Activated CD8-positive, alpha-beta memory T cell treated with anti-CD3 and anti-CD28 coated beads for 36 hours (primary cell): Measurements from ENCODE around the gene SPP1. TPM values are rescaled to one million over a fixed set of nuclear protein-coding genes. Genes with fewer than 3 reads are reported as not detected.
"Not testable (repeated sequence)": the region's sequence is repeated elsewhere in the genome, so short reads cannot be mapped to it uniquely, and the experiment has no call there.

Source experiments
- CTCF ChIA-PET: fragments of 350-600 bp; sonication (Branson Sonifier 250); formaldehyde crosslinking; loops from one replicate; lab custom pipeline; 2021; ENCODE audit warnings: antibody characterized with exemption; lab: Charles Lee
- POLR2A ChIA-PET: fragments of 350-600 bp; sonication (Branson Sonifier 250); formaldehyde crosslinking; loops from one replicate; lab custom pipeline; 2021; ENCODE audit warnings: antibody characterized with exemption; lab: Charles Lee
- total RNA-seq, 2 experiments: library from RNA; stranded (reverse); gene quantifications; one replicate each; pipeline ENCODE4 v1.2.3, GENCODE V29; 2021

SPP1 gene
- not detected for total RNA-seq

DNA sequence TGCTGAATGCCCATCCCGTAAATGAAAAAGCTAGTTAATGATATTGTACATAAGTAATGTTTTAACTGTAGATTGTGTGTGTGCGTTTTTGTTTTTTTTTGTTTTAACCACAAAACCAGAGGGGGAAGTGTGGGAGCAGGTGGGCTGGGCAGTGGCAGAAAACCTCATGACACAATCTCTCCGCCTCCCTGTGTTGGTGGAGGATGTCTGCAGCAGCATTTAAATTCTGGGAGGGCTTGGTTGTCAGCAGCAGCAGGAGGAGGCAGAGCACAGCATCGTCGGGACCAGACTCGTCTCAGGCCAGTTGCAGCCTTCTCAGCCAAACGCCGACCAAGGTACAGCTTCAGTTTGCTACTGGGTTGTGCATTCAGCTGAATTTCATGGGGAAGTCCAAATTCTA is at the start of gene SPP1:
SPP1 (plus strand) TSS at position 249 of the 400 bp plus-strand sequence. CDS start 1,182 bp downstream, outside the sequence.
- ChIA-PET CTCF (interaction anchor here (1.3 kb wide), 1 partner anchor 292 kb away, joined by 3 read pairs; no protein-coding TSS in a partner anchor), POLR2A (no interaction called here)

- ChIA-PET CTCF (no interaction called here), POLR2A (no interaction called here)
These were observed 48.9 kb upstream of the SPP1 start for GRCh38 chr4:87926554-87927098.

GRCh38 chr4:87930629-87931028 is 44.9 kb upstream of the SPP1 start:
- ChIA-PET POLR2A (no interaction called here), CTCF (no interaction called here)

- ChIA-PET POLR2A (no interaction called here), CTCF (no interaction called here)
These were observed 43.6 kb upstream of the SPP1 start for GRCh38 chr4:87931932-87932331.

DNA sequence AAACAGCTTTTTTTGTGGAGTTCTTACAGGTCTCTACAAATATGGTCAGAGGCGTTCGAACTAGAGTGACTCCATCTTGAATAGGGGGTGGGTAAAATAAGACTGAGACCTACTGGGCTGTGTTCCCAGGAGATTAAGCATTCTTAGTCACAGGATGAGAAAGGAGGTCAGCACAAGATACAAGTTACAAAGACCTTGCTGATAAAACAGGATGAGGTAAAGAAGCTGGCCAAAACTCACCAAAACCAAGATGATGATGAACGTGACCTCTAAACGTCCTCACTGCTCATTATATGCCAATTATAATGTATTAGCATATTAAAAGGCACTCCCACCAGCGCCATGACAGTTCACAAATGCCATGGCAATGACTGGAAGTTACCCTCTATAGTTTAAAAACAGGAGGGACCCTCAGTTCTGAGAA is 42.8 kb upstream of the SPP1 start:
- ChIA-PET CTCF (no interaction called here), POLR2A (no interaction called here)

- ChIA-PET POLR2A (no interaction called here), CTCF (no interaction called here)
These were observed 42.2 kb upstream of the SPP1 start for GRCh38 chr4:87933337-87933736.

DNA sequence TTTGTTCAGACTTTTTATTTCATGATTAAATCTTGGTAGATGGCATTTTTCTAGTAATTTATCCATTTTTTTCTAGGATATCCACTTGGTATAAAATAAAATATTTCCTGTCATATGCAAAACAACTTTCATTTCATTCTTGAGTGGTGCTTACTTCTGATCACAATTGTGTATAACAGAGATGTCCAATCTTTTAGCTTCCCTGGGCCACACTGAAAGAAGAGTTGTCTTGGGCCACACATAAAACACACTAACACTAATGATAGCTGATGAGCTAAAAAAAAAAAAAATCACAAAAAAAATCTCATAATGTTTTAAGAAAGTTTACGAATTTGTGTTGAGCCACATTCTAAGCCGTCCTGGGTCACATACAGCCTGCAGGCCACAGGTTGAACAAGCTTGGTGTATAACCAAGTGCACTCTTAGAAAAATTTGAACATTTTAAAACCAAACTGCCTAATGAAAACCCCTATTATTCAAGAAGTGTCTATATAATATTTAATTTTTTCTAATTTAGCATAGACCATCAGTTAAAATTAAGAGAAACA is 41.3 kb upstream of the SPP1 start:
- ChIA-PET POLR2A (no interaction called here), CTCF (no interaction called here)

DNA sequence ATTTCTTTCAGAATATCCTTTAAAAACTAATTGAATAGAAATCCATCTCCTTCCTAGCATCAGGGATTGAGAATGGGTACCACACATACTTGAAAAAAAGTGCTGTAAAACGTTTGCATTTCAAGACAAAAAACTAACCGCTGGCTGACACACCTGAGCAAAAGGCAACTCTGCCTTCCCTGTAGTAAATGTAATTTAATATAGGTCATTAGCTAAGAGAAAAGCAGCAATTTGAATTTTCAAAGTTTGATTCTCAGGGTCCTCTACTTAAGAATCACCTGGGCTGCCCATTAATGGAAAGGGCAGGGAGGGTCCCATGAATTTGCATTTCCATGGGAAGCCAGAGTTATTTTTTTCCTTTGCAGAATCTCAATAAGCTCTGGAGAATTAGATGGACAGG is 40.5 kb upstream of the SPP1 start:
- CTCF ChIA-PET, result no interaction called here

DNA sequence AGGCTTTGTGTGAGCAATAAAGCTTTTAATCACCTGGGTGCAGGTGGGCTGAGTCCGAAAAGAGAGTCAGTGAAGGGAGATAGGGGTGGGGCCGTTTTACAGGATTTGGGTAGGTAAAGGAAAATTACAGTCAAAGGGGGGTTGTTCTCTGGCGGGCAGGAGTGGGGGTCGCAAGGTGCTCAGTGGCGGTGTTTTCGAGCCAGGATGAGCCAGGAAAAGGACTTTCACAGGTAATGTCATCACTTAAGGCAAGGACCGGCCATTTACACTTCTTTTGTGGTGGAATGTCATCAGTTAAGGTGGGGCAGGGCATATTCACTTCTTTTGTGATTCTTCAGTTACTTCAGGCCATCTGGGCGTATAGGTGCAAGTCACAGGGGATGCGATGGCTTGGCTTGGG is 39.6 kb upstream of the SPP1 start:
- POLR2A ChIA-PET, result not testable (repeated sequence)

More for the DNA sequence above, 40.5 kb upstream of the SPP1 start:
- POLR2A ChIA-PET, result no interaction called here

DNA sequence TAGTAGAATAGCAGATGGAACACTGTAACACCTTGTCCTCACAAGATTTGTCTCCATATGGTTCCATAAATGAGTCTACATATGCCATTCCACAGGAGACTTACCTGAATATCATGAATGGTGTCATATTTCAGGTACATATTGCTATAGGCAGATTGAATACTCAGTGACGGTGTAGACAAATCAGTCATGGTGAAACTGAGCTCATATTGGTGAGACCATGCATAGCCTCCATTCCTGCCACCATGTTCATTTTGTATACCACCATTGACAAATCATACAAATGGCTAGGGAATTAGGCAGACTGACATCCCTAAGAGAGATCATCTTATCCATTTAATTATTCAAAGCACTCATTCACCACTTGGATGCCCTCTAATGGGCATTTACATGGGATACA is 38.0 kb upstream of the SPP1 start:
- POLR2A ChIA-PET, result no interaction called here
- CTCF ChIA-PET, result interaction anchor here (0.5 kb wide), 1 partner anchor 14 kb away, joined by 3 read pairs; no protein-coding TSS in a partner anchor

More for the DNA sequence above, 39.6 kb upstream of the SPP1 start:
- CTCF ChIA-PET, result not testable (repeated sequence)

DNA sequence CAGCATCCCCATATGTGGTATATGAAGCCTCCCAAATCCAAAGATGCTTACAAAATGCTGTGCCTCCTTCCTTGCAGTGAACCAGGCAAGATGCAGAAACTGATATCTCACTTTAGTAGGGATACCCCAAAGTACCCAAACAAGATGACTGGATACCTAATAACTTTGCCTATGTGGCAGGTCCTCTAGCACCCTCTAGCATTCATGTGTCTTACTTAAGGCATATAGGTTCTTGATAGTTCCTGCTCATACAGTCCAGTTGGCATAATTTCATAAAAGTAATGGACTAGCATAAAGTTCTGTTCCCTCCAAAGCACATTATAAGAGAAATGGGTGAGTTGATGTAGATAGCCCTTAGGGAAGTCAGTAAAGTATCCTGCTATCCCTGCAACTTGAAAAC is 36.8 kb upstream of the SPP1 start:
- POLR2A ChIA-PET, result no interaction called here
- CTCF ChIA-PET, result no interaction called here

DNA sequence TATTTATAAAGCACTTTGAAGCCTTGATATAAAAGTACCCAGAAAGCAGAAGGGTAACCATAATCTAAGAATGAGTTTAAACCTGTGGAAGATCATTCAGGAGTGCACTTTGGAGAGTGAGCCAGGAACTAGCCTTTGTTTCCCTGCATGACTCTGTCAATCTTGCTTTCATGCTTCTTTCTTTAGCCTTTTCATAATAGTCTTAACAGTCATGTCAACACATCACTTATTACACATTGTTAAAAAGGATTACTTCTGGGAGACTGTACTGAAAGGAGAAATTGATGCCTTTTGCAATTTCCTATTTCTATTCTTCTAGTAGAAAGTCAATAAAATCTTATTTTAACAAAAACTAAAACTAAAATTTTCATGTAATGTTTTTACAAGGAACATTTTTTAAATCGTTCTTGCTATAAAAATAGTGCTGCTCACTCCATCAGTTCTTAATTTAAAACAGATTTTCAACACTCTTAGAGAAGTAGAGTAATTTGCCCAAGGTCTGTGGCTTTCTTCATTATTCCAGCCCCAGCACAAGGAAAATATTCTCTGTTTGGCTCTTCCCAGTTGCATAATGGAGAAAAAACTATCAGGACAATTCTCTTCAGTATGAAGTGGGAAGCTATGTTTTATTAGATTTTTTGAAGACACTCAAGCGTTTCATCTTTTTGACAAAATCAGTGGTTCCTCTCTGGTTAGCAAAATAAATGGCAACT is 35.4 kb upstream of the SPP1 start:
- ChIA-PET CTCF (interaction anchor here (0.7 kb wide), 1 partner anchor 120 kb away, joined by 5 read pairs; no protein-coding TSS in a partner anchor), POLR2A (no interaction called here)

DNA sequence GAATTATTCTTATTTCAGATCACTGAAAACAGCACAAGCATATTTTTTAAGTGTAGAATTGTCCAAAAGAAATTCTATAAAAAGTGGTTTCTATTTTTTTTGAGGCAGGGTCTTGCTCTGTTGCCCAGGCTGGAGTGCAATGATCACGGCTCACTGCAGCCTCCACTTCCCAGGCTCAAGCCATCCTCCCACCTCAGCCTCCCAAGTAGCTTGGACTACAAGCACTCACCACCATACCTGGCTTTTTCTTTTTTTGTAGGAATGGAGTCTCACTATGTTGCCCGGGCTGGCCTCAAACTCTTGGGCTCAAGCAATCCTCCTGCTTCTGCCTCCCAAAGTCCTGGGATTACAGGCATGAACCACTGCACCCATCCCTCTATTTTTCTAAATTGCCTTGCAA is 34.7 kb upstream of the SPP1 start:
- CTCF ChIA-PET, result interaction anchor here (0.7 kb wide), 1 partner anchor 119 kb away, joined by 5 read pairs; no protein-coding TSS in a partner anchor
- POLR2A ChIA-PET, result not testable (repeated sequence)

DNA sequence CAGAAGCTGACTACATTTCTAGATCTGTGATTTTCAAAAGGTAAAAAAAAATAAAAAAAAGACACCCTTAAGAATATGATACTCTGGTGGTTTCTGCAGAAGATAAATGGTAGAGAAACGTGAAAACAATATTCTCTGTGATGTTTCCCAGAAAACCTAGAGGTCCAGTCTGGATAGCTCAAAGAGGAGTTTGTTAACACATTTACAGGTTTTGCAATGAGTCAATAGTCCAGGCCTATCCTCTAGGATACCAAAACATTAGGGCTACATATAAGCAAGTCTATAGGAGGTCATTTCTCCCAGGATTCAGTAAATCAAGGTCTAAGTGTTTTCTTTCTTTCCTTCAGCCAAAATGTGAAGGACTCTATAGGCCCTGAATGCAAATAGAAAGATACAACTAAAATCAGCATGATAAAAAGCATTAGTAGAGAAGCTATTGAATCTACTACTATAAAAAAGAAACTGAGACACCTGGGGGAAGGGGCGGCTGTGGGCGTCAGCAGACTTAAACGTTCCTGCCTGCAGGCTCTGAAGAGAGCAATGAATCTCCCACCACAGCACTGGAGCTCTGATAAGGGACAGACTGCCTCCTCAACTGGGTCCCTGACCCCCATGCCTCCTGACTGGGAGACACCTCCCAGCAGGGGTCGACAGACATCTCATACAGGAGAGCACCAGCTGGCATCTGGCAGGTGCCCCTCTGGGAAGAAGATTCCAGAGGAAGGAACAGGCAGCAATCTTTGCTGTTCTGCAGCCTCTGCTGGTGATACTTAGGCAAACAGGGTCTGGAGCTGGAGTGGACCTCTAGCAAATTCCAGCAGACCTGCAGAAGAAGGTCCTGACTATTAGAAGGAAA is 33.7 kb upstream of the SPP1 start:
- ChIA-PET POLR2A (no interaction called here), CTCF (no interaction called here)

DNA sequence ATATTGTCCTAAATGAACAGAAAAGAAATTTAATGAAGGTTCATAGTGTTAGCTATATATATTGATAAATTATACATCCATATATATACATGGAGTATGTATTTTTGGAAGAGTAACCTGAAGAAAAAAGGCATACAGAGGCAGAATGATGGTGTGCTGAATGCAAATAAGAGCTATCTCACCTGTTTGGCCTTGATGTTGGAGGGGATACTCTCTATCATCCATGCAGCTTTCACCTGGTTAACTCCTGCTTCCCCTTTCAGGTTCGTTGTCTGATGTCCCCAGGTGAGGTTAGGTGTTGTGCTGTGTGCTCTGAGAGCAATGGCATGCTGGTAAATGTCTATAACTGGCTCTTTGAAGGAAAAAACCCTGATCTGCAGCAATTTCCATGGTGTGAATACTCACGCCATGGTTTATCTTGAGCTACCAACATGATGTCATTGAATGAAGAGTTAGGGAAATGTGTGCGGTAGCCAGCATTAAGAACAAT is 31.8 kb upstream of the SPP1 start:
- ChIA-PET POLR2A (no interaction called here), CTCF (no interaction called here)

- ChIA-PET POLR2A (no interaction called here), CTCF (no interaction called here)
These were observed 30.5 kb upstream of the SPP1 start for GRCh38 chr4:87944967-87945366.

GRCh38 chr4:87946766-87947165 is 28.7 kb upstream of the SPP1 start:
- ChIA-PET POLR2A (no interaction called here), CTCF (no interaction called here)

DNA sequence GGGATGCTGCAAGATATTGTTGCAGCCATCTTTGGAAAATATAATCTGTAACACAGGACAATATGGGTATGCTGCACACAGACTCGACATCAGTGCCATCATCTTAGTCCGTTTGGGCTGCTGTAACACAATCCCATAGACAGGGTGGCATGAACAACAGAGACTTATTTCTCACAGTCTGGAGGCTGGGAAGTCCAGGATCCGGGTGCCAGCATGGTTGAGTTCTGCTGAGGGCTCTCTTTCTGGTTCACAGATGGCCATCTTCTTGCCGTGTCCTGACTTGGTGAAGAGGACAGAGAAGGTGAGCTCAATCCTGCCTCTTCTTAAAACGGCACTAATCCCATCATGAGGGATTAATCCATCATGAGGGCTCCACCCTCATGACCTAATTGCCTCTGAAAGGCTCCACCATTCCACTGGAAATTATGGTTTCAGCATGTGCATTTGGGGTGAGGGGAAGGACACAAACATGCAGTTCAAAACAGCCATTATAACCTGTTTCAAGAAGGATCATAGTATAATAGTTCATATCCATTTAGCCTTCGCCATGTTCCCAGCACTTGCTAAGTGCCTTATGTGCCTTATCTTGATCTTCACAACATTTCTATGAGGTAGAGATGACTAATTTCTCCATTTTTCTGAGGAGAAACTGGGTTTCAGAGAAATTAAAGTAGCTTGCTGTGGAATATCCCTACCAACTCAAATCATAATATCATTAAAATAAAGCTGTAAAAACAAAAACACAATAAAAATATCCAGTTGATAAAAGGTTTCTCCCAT is 27.9 kb upstream of the SPP1 start:
- ChIA-PET POLR2A (no interaction called here), CTCF (no interaction called here)

GRCh38 chr4:87949961-87950360 is 25.6 kb upstream of the SPP1 start:
- POLR2A ChIA-PET, result no interaction called here

More at GRCh38 chr4:87949961-87950360, 25.6 kb upstream of the SPP1 start:
- CTCF ChIA-PET, result no interaction called here
